Measurements from ENCODE around the gene AKT3. TPM values are rescaled to one million over a fixed set of nuclear protein-coding genes. Genes with fewer than 3 reads are reported as not detected.
"Not testable (repeated sequence)": the region's sequence is repeated elsewhere in the genome, so short reads cannot be mapped to it uniquely, and the experiment has no call there.

Gene AKT3
- total RNA-seq, 1 experiment from 2014 or later, result 8.0 TPM

GRCh38 chr1:243639027-243639658, 210.9 kb downstream of the AKT3 start:
- Histone ChIP-seq H3K27me3 (no peaks in the 10 kb centered on the region), H3K9me3 (peaks cover 5% of the 10 kb centered on the region), H3K4me3 (no peak overlapping the region), H3K36me3 (no peaks in the 10 kb centered on the region)
- DNase-seq, result no peak

- H3K4me3 ChIP-seq, result no peak overlapping the region
- peaks cover 5% of the 10 kb centered on the region for H3K9me3 ChIP-seq
- no peaks in the 10 kb centered on the region for H3K27me3 ChIP-seq
- H3K36me3 ChIP-seq, result no peaks in the 10 kb centered on the region
- DNase-seq, result no peak
Observed at GRCh38 chr1:243638186-243638585, 211.9 kb downstream of the AKT3 start.

GRCh38 chr1:243628476-243628907, 221.6 kb downstream of the AKT3 start:
- H3K36me3 ChIP-seq, result no peaks in the 10 kb centered on the region
- H3K4me3 ChIP-seq, result no peak overlapping the region
- H3K9me3 ChIP-seq, result no peaks in the 10 kb centered on the region
- no peaks in the 10 kb centered on the region for H3K27me3 ChIP-seq
- DNase-seq, result peak; percentile 6

GRCh38 chr1:243623841-243624240, 226.2 kb downstream of the AKT3 start:
- Histone ChIP-seq H3K36me3 (no peaks in the 10 kb centered on the region), H3K27me3 (no peaks in the 10 kb centered on the region), H3K4me3 (no peak overlapping the region), H3K9me3 (peaks cover 3% of the 10 kb centered on the region)
- DNase-seq, result no peak

GRCh38 chr1:243621973-243622372, 228.1 kb downstream of the AKT3 start:
- no peaks in the 10 kb centered on the region for H3K27me3 ChIP-seq
- H3K36me3 ChIP-seq, result no peaks in the 10 kb centered on the region
- DNase-seq, result no peak
- H3K4me3 ChIP-seq, result no peak overlapping the region
- H3K9me3 ChIP-seq, result peaks cover 3% of the 10 kb centered on the region

- H3K4me3 ChIP-seq, result no peak overlapping the region
- no peaks in the 10 kb centered on the region for H3K27me3 ChIP-seq
- no peaks in the 10 kb centered on the region for H3K36me3 ChIP-seq
Observed at GRCh38 chr1:243620096-243620495, 229.9 kb downstream of the AKT3 start.

GRCh38 chr1:243609698-243610097, 240.3 kb downstream of the AKT3 start:
- Histone ChIP-seq H3K36me3 (no peaks in the 10 kb centered on the region), H3K4me3 (no peak overlapping the region), H3K27me3 (no peaks in the 10 kb centered on the region), H3K9me3 (no peaks in the 10 kb centered on the region)
- DNase-seq, result no peak

More at GRCh38 chr1:243620096-243620495, 229.9 kb downstream of the AKT3 start:
- no peak for DNase-seq
- peaks cover 3% of the 10 kb centered on the region for H3K9me3 ChIP-seq

- no peaks in the 10 kb centered on the region for H3K27me3 ChIP-seq
- H3K36me3 ChIP-seq, result no peaks in the 10 kb centered on the region
- DNase-seq, result no peak
- H3K4me3 ChIP-seq, result no peak overlapping the region
- H3K9me3 ChIP-seq, result peaks cover 5% of the 10 kb centered on the region; the same call in 1 of the 2 replicates
Observed at GRCh38 chr1:243605604-243606003, 244.4 kb downstream of the AKT3 start.

- Histone ChIP-seq H3K27me3 (no peaks in the 10 kb centered on the region), H3K4me3 (no peak overlapping the region), H3K36me3 (no peaks in the 10 kb centered on the region), H3K9me3 (peaks cover 5% of the 10 kb centered on the region; the same call in 1 of the 2 replicates)
- DNase-seq, result no peak
Observed at GRCh38 chr1:243601720-243602119, 248.3 kb downstream of the AKT3 start.

- peak; percentile 9 for DNase-seq
- H3K9me3 ChIP-seq, result peaks cover 5% of the 10 kb centered on the region; the same call in 1 of the 2 replicates
- no peaks in the 10 kb centered on the region for H3K36me3 ChIP-seq
- no peak overlapping the region for H3K4me3 ChIP-seq
- H3K27me3 ChIP-seq, result no peaks in the 10 kb centered on the region
Observed at GRCh38 chr1:243598433-243598832, 251.6 kb downstream of the AKT3 start.

- Histone ChIP-seq H3K9me3 (peaks cover 5% of the 10 kb centered on the region; the same call in 1 of the 2 replicates), H3K4me3 (no peak overlapping the region), H3K36me3 (no peaks in the 10 kb centered on the region), H3K27me3 (no peaks in the 10 kb centered on the region)
- no peak for DNase-seq
Observed at GRCh38 chr1:243597383-243597782, 252.7 kb downstream of the AKT3 start.

GRCh38 chr1:243596431-243597062, 253.5 kb downstream of the AKT3 start:
- H3K36me3 ChIP-seq, result no peaks in the 10 kb centered on the region
- H3K4me3 ChIP-seq, result no peak overlapping the region
- peak; percentile 21 for DNase-seq
- H3K9me3 ChIP-seq, result no peaks in the 10 kb centered on the region
- H3K27me3 ChIP-seq, result no peaks in the 10 kb centered on the region

- DNase-seq, result no peak
- Histone ChIP-seq H3K4me3 (no peak overlapping the region), H3K9me3 (peaks cover 3% of the 10 kb centered on the region; the same call in 1 of the 2 replicates), H3K27me3 (no peaks in the 10 kb centered on the region), H3K36me3 (no peaks in the 10 kb centered on the region)
Observed at GRCh38 chr1:243595527-243596210, 254.4 kb downstream of the AKT3 start.

- no peaks in the 10 kb centered on the region for H3K27me3 ChIP-seq
- no peaks in the 10 kb centered on the region for H3K36me3 ChIP-seq
- peaks cover 3% of the 10 kb centered on the region; the same call in 1 of the 2 replicates for H3K9me3 ChIP-seq
- DNase-seq, result no peak
- no peak overlapping the region for H3K4me3 ChIP-seq
Observed at GRCh38 chr1:243594455-243594854, 255.6 kb downstream of the AKT3 start.

- DNase-seq, H3K4me3 ChIP-seq, H3K9me3 ChIP-seq, H3K27me3 ChIP-seq, H3K36me3 ChIP-seq: not testable (repeated sequence)
Observed at GRCh38 chr1:243589286-243589685, 260.8 kb downstream of the AKT3 start.

GRCh38 chr1:243587823-243588560, 262.1 kb downstream of the AKT3 start:
- DNase-seq, result no peak
- no peak overlapping the region for H3K4me3 ChIP-seq
- H3K27me3 ChIP-seq, result no peaks in the 10 kb centered on the region
- H3K36me3 ChIP-seq, result no peaks in the 10 kb centered on the region
- H3K9me3 ChIP-seq, result peaks cover 7% of the 10 kb centered on the region

- Histone ChIP-seq H3K27me3 (no peaks in the 10 kb centered on the region), H3K4me3 (no peak overlapping the region), H3K9me3 (peaks cover 10% of the 10 kb centered on the region), H3K36me3 (no peaks in the 10 kb centered on the region)
- DNase-seq, result no peak
Observed at GRCh38 chr1:243587285-243587684, 262.8 kb downstream of the AKT3 start.

All from MG63 (cell line).